Tibial nerve (tissue), 4 donors: Measurements from ENCODE around the gene SUGP1. TPM values are rescaled to one million over a fixed set of nuclear protein-coding genes. Genes with fewer than 3 reads are reported as not detected.

Experiments
- DNase-seq, 2 donors: peaks; one replicate each; pipeline ENCODE4 v3.0.0-alpha.2; 2019; ENCODE audit warnings: low spot score in 2 of 2
- H3K27ac ChIP-seq, 4 donors: fragments of 200-600 bp; sonication (generic) in 3 of 4; one replicate each; pipeline ENCODE4 v1.5.1; 2017 to 2019; ENCODE audit warnings: mild to moderate bottlenecking in 1 of 4
- H3K27me3 ChIP-seq, 2 donors: fragments of 200-600 bp; sonication (generic) in 1 of 2; one replicate each; pipeline versions ENCODE4 v1.5.1 to v1.6.0; 2017 to 2019
- H3K36me3 ChIP-seq, 3 donors: fragments of 200-600 bp; sonication (generic); one replicate each; pipeline ENCODE4 v1.5.1; 2018 to 2019
- H3K4me1 ChIP-seq, 4 donors: fragments of 200-600 bp; sonication (generic) in 3 of 4; one replicate each; pipeline ENCODE4 v1.5.1; 2017 to 2019
- H3K4me3 ChIP-seq, 4 donors: fragments of 200-600 bp; sonication (generic) in 3 of 4; one replicate each; pipeline ENCODE4 v1.5.1; 2017 to 2019; ENCODE audit warnings: mild to moderate bottlenecking in 1 of 4, moderate library complexity in 1 of 4
- H3K9me3 ChIP-seq, 4 donors: fragments of 200-600 bp; sonication (generic) in 3 of 4; one replicate each; pipeline ENCODE4 v1.5.1; 2017 to 2019
- EP300 ChIP-seq, 2 donors: sonication (generic); formaldehyde crosslinking; IDR thresholded peaks; one replicate each; pipeline ENCODE4 v1.6.1; 2017; ENCODE audit warnings: antibody characterized with exemption in 2 of 2, mild to moderate bottlenecking in 1 of 2
- POLR2A ChIP-seq, 2 donors: fragments of 450-650 bp; IDR thresholded peaks; one replicate each; pipeline ENCODE4 v1.6.1; 2017; ENCODE audit warnings: antibody characterized with exemption in 2 of 2, mild to moderate bottlenecking in 2 of 2, moderate library complexity in 2 of 2
- WGBS, 2 donors: methylation state at CpG; one replicate each; pipeline ENCODE4 v1.1.5; 2018; 5-methylcytosine and 5-hydroxymethylcytosine counted together
- total RNA-seq, 4 donors: library from RNA; depleted of rRNA; stranded (reverse); fragments of >200 nt; gene quantifications; one replicate each; pipeline ENCODE4 v1.1.0, GENCODE V29; 2016
- TF ChIP-seq, protein P1 (sequence below), 5 experiments: fragments of 200-600 bp in 3 of 5; fragments of 450-650 bp in 2 of 5; sonication (generic) in 3 of 5; IDR thresholded peaks; one replicate each; pipeline ENCODE4 v1.5.1; 2016 to 2019; ENCODE audit warnings: antibody characterized with exemption in 5 of 5, mild to moderate bottlenecking in 3 of 5, moderate library complexity in 2 of 5

Gene SUGP1
- total RNA-seq, 4 donors from 2014 or later: 21.6 to 36.0 (median 27.5) TPM

- 83 to 93% methylated on average over 14 to 16 of the region's 20 CpGs for WGBS, 2 donors
- Histone ChIP-seq H3K27me3 (no peaks in the 10 kb centered on the region), H3K9me3 (no peaks in the 10 kb centered on the region), H3K4me1 (peaks cover 0 to 10% (median 3%) of the 10 kb centered on the region in 4 donors), H3K36me3 (peaks cover 4 to 75% (median 9%) of the 10 kb centered on the region in 3 donors), H3K4me3 (no peak overlapping the region), H3K27ac (no peak overlapping the region)
- TF ChIP-seq, protein P1, sequence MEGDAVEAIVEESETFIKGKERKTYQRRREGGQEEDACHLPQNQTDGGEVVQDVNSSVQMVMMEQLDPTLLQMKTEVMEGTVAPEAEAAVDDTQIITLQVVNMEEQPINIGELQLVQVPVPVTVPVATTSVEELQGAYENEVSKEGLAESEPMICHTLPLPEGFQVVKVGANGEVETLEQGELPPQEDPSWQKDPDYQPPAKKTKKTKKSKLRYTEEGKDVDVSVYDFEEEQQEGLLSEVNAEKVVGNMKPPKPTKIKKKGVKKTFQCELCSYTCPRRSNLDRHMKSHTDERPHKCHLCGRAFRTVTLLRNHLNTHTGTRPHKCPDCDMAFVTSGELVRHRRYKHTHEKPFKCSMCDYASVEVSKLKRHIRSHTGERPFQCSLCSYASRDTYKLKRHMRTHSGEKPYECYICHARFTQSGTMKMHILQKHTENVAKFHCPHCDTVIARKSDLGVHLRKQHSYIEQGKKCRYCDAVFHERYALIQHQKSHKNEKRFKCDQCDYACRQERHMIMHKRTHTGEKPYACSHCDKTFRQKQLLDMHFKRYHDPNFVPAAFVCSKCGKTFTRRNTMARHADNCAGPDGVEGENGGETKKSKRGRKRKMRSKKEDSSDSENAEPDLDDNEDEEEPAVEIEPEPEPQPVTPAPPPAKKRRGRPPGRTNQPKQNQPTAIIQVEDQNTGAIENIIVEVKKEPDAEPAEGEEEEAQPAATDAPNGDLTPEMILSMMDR (IDR thresholded peaks at IDR 0.05): no peak
- TF ChIP-seq EP300 (IDR thresholded peaks at IDR 0.05) (no peak), POLR2A (IDR thresholded peaks at IDR 0.05) (no peak)
- no peak for DNase-seq
Measured at GRCh38 chr19:19276851-19277250, 43.5 kb downstream of the SUGP1 start.

DNA sequence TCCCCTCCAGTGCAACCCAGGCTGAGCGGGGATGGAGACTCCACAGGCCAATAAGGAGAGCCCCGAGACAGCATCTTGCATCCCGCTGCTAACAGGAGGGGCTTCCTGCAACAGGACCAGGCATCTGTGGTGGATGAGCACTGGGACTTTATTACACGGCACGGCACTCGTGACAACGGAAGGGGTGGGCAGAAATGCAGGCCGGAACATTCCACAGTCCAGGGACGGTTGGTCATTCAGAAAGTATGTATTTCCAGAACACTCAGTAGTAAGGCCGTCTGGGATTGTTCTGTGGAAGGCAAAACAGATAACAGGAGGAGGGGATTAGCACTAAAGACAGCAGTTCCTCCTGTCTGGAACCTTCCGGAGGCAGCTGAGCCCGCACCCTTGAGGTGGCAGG, 43.9 kb downstream of the SUGP1 start:
- no peaks in the 10 kb centered on the region for H3K27me3 ChIP-seq
- H3K27ac ChIP-seq: no peak overlapping the region
- 78 to 81% methylated on average over 11 to 12 of the region's 12 CpGs for WGBS, 2 donors
- no peak for DNase-seq
- no peak overlapping the region for H3K4me3 ChIP-seq
- H3K9me3 ChIP-seq: no peaks in the 10 kb centered on the region
- peaks cover 4 to 70% (median 9%) of the 10 kb centered on the region in 3 donors for H3K36me3 ChIP-seq
- TF ChIP-seq, protein P1 (IDR thresholded peaks at IDR 0.05): no peak
- no peak for TF ChIP-seq EP300 (IDR thresholded peaks at IDR 0.05)
- no peak for TF ChIP-seq POLR2A (IDR thresholded peaks at IDR 0.05)
- peaks cover 0 to 10% (median 3%) of the 10 kb centered on the region in 4 donors for H3K4me1 ChIP-seq

DNA sequence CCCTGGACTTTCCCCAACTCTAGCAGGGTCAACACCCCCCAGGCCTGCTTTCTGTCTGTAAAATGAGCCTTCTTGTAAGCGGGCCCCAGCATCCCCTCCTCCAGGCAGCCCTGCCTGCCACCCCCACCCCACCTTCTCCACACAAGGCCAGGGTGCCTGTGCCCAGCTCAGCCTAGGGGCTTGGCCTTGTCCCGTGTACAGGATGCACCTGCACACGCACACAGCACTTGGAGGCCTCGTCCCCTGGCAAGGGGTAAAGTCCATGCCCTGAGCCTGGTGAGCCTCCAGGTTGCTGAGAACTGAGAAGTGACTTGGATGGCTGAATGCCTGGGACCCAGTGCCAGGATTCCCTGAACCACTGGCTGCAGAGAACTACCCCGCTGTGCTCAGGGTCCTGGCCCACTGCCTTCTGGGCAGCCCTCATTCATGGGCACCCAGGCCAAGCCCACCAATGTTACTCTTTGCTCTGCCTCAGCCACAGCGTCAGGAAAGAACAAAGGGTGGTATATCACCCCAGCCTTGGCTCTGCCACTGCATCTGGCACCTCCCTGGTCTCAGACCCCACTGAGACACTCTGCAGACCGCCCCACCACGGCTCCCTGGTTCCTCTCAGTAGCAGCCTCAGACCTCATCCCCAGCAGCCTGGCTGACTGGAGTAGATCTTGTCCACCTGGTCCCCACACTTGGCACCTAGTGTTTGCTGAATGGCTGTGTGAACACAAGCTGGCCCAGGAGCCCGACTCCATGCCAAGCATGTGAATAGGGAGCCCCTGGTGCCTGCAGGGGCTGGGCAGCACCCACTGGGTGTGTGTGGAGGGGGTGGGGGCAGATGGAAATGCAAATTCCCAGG, 45.4 kb downstream of the SUGP1 start:
- no peak for DNase-seq

DNA sequence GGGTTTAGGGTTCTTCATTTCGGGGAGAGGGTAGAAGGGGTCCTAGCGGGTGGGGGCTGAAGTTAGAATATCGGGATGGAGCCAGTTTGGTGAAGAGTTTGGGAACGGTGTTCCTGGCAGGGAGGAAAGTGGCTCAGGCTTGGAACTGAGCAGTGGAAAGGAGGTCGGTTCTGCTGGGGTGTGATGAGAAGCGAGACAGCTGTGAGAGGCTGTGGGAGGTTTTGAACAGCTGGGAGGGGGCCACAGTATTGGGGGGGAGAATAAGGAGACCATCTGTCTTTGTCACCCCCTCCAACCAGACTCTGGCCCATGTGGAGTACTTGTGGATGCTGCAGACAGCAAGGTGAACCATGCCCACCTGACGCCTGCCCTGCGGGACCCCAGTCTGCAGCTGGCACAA, 46.2 kb downstream of the SUGP1 start:
- no peak for DNase-seq
- no peak for TF ChIP-seq POLR2A (IDR thresholded peaks at IDR 0.05)
- TF ChIP-seq, protein P1 (IDR thresholded peaks at IDR 0.05): no peak
- TF ChIP-seq EP300 (IDR thresholded peaks at IDR 0.05): no peak
- no peak overlapping the region for H3K4me3 ChIP-seq
- 89 to 90% methylated on average over 8 of the region's 8 CpGs for WGBS, 2 donors
- peaks cover 3 to 48% (median 4%) of the 10 kb centered on the region in 3 donors for H3K36me3 ChIP-seq
- no peak overlapping the region for H3K27ac ChIP-seq
- H3K4me1 ChIP-seq: peaks cover 0 to 10% (median 3%) of the 10 kb centered on the region in 4 donors
- H3K27me3 ChIP-seq: no peaks in the 10 kb centered on the region
- H3K9me3 ChIP-seq: no peaks in the 10 kb centered on the region

More for the DNA sequence above, 45.4 kb downstream of the SUGP1 start:
- H3K27me3 ChIP-seq: no peaks in the 10 kb centered on the region
- no peak for TF ChIP-seq EP300 (IDR thresholded peaks at IDR 0.05)
- no peak for TF ChIP-seq POLR2A (IDR thresholded peaks at IDR 0.05)
- TF ChIP-seq, protein P1 (IDR thresholded peaks at IDR 0.05): no peak
- 74 to 76% methylated on average over 7 to 8 of the region's 9 CpGs for WGBS, 2 donors
- H3K27ac ChIP-seq: no peak overlapping the region
- peaks cover 4 to 56% (median 8%) of the 10 kb centered on the region in 3 donors for H3K36me3 ChIP-seq
- peaks cover 0 to 10% (median 3%) of the 10 kb centered on the region in 4 donors for H3K4me1 ChIP-seq
- no peak overlapping the region for H3K4me3 ChIP-seq
- no peaks in the 10 kb centered on the region for H3K9me3 ChIP-seq
